HG03460 (cell line): ENCODE results near the gene ZYG11A.

Source experiments
- ATAC-seq: cut with Tn5 transposase; IDR thresholded peaks from one replicate; pipeline ENCODE4 v1.9.1; 2021; ENCODE audit not compliant: unreplicated experiment

ZYG11A gene

GRCh38 chr1:52917156-52917555 lies 74.6 kb downstream of the ZYG11A start:
- no peak for ATAC-seq

- ATAC-seq, result no peak
These were observed 75.0 kb downstream of the ZYG11A start for GRCh38 chr1:52917581-52917980.

GRCh38 chr1:52918201-52918600 lies 75.6 kb downstream of the ZYG11A start:
- ATAC-seq, result no peak

- no peak for ATAC-seq
These were observed 76.6 kb downstream of the ZYG11A start for GRCh38 chr1:52919051-52919722.

- ATAC-seq, result no peak
These were observed 77.3 kb downstream of the ZYG11A start for GRCh38 chr1:52919723-52920483.

- ATAC-seq, result no peak
These were observed 78.3 kb downstream of the ZYG11A start for GRCh38 chr1:52920791-52921291.

GRCh38 chr1:52925571-52926005 lies 83.0 kb downstream of the ZYG11A start:
- no peak for ATAC-seq

- no peak for ATAC-seq
These were observed 84.3 kb downstream of the ZYG11A start for GRCh38 chr1:52926864-52927211.

GRCh38 chr1:52927212-52928014 lies 84.9 kb downstream of the ZYG11A start, which contains the start of gene SCP2:
TSS of gene SCP2 (plus strand) at chr1:52927276. CDS start at chr1:52927397, 121 bp downstream.
- peak; percentile 69 for ATAC-seq

GRCh38 chr1:52928015-52928404 lies 85.5 kb downstream of the ZYG11A start:
- ATAC-seq, result peak; percentile 17

- ATAC-seq, result no peak
These were observed 86.5 kb downstream of the ZYG11A start for GRCh38 chr1:52929019-52929418.

GRCh38 chr1:52937433-52938182 lies 95.0 kb downstream of the ZYG11A start:
- no peak for ATAC-seq

GRCh38 chr1:52938183-52938451 lies 95.6 kb downstream of the ZYG11A start:
- ATAC-seq, result no peak

- no peak for ATAC-seq
These were observed 101.4 kb downstream of the ZYG11A start for GRCh38 chr1:52943876-52944416.

GRCh38 chr1:52944566-52944965 lies 102.0 kb downstream of the ZYG11A start:
- ATAC-seq, result no peak
